Gastroesophageal sphincter (tissue), 3 donors: ENCODE results near the gene INO80E.

Source experiments
- EP300 ChIP-seq: sonication (generic); formaldehyde crosslinking; IDR thresholded peaks from one replicate; pipeline ENCODE4 v1.6.1; 2017; ENCODE audit warnings: antibody characterized with exemption, mild to moderate bottlenecking
- POLR2A ChIP-seq, 2 donors: fragments of 450-650 bp; IDR thresholded peaks; one replicate each; pipeline ENCODE4 v1.6.1; 2017; ENCODE audit warnings: antibody characterized with exemption in 2 of 2, mild to moderate bottlenecking in 2 of 2, moderate library complexity in 1 of 2
- TF ChIP-seq, protein P1 (sequence below), 4 experiments: fragments of 200-600 bp in 2 of 4; fragments of 450-650 bp in 2 of 4; sonication (generic) in 1 of 4; IDR thresholded peaks; one replicate each; pipeline ENCODE4 v1.5.1; 2017 to 2019; ENCODE audit warnings: antibody characterized with exemption in 4 of 4, mild to moderate bottlenecking in 2 of 4, moderate library complexity in 2 of 4

DNA sequence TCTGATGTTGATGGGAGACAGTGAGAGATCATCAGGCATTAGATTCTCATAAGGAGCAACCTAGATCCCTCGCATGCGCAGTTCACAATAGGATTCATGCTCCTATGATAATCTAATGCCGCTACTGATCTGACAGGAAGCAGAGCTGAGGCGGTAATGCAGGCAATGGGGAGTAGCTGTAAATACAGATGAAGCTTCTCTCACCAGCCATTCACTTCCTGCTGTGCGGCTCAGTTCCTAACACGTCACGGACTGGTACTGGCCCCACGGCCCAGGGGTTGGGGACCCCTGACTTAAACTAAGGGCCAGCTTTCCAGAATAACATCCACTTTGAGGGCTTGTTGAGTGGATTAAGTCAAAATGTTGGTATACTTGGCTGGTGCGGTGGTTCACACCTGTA is 36.7 kb upstream of the INO80E start:
- TF ChIP-seq POLR2A (IDR thresholded peaks at IDR 0.05) = no peak
- TF ChIP-seq, protein P1, sequence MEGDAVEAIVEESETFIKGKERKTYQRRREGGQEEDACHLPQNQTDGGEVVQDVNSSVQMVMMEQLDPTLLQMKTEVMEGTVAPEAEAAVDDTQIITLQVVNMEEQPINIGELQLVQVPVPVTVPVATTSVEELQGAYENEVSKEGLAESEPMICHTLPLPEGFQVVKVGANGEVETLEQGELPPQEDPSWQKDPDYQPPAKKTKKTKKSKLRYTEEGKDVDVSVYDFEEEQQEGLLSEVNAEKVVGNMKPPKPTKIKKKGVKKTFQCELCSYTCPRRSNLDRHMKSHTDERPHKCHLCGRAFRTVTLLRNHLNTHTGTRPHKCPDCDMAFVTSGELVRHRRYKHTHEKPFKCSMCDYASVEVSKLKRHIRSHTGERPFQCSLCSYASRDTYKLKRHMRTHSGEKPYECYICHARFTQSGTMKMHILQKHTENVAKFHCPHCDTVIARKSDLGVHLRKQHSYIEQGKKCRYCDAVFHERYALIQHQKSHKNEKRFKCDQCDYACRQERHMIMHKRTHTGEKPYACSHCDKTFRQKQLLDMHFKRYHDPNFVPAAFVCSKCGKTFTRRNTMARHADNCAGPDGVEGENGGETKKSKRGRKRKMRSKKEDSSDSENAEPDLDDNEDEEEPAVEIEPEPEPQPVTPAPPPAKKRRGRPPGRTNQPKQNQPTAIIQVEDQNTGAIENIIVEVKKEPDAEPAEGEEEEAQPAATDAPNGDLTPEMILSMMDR (IDR thresholded peaks at IDR 0.05) = no peak
- TF ChIP-seq EP300 = no peak
